ENCODE results near the gene LARP4B. TPM values are rescaled to one million over a fixed set of nuclear protein-coding genes. Genes with fewer than 3 reads are reported as not detected.
"Not testable (repeated sequence)": the region's sequence is repeated elsewhere in the genome, so short reads cannot be mapped to it uniquely, and the experiment has no call there.

LARP4B gene
- total RNA-seq, 1 donor from 2014 or later: 33.1 TPM

DNA sequence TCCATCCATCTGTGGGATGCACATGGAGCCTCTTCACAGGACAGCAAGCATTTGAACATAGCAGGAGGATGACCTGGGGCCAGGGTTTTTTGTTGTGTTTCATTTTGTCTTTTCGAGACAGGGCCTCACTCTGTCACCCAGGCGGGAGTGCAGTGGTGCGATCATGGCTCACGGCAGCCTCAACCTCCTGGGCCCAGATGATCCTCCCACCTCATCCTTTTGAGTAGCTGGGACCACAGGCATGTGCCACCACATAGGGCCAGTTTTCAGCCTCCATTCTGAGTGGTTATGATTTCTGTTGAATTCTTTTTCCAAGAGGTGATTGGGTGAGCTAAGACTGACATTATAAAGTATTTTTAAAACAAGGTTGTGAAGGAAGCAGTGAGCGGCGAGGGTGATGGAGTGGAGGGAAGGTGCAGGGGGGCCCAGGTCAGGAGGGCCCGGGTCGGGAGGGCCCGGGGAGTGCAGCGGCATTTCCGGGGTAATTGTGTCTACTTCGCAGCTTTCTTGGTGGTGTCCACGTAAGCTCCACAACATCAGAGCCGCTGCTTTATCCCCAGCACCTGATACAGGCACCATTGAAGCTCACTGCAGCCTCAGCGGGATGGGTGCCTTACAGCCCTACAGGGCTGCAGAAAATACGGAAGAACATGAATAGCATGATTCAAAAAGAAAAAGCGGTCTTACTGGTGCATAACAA lies 12.0 kb upstream of the LARP4B start:
- Histone ChIP-seq H3K4me3 (no peak overlapping the region), H3K4me2 (no peak overlapping the region), H3K4me1 (no peaks in the 10 kb centered on the region), H3K9me3 (ENCODE audit: low read depth) (no peaks in the 10 kb centered on the region), H3K36me3 (no peaks in the 10 kb centered on the region), H4K20me1 (ENCODE audit: low read depth) (no peaks in the 10 kb centered on the region), H2AFZ (replicated peaks) (no peak overlapping the region), H3K9ac (no peak overlapping the region), H3F3A (ENCODE audit: low read depth) (no peaks in the 10 kb centered on the region), H3K27me3 (no peaks in the 10 kb centered on the region), H3K79me2 (ENCODE audit: low read depth) (no peaks in the 10 kb centered on the region), H3K27ac (no peak overlapping the region)
- Mint-ChIP-seq H3K27me3 (ENCODE audit: insufficient read depth, low read depth) (peaks cover 6% of the 10 kb centered on the region), H3K9me3 (no peaks in the 10 kb centered on the region), H3K36me3 (no peaks in the 10 kb centered on the region), H3K27ac (no peak overlapping the region), H3K4me1 (peaks cover 8% of the 10 kb centered on the region), H3K4me3 (no peak overlapping the region)
- no peak for DNase-seq (ENCODE audit: low spot score)
- TF ChIP-seq, protein P1, sequence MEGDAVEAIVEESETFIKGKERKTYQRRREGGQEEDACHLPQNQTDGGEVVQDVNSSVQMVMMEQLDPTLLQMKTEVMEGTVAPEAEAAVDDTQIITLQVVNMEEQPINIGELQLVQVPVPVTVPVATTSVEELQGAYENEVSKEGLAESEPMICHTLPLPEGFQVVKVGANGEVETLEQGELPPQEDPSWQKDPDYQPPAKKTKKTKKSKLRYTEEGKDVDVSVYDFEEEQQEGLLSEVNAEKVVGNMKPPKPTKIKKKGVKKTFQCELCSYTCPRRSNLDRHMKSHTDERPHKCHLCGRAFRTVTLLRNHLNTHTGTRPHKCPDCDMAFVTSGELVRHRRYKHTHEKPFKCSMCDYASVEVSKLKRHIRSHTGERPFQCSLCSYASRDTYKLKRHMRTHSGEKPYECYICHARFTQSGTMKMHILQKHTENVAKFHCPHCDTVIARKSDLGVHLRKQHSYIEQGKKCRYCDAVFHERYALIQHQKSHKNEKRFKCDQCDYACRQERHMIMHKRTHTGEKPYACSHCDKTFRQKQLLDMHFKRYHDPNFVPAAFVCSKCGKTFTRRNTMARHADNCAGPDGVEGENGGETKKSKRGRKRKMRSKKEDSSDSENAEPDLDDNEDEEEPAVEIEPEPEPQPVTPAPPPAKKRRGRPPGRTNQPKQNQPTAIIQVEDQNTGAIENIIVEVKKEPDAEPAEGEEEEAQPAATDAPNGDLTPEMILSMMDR (IDR thresholded peaks at IDR 0.05): no peak
- TF ChIP-seq EZH2phosphoT487 (IDR thresholded peaks at IDR 0.05): no peak

- DNase-seq (ENCODE audit: low spot score): no peak
- peaks cover 7% of the 10 kb centered on the region for H3K27me3 Mint-ChIP-seq (ENCODE audit: insufficient read depth, low read depth)
- no peak overlapping the region for H3K4me3 Mint-ChIP-seq
- no peaks in the 10 kb centered on the region for H3K4me1 Mint-ChIP-seq
- no peak for TF ChIP-seq EZH2 (IDR thresholded peaks at IDR 0.05)
- TF ChIP-seq EZH2phosphoT487 (IDR thresholded peaks at IDR 0.05): no peak
- TF ChIP-seq, protein P1 (IDR thresholded peaks at IDR 0.05): no peak
- H3K36me3 ChIP-seq: no peaks in the 10 kb centered on the region
- H3K9ac ChIP-seq: no peak overlapping the region
- no peak overlapping the region for H3K4me2 ChIP-seq
- H3K27ac Mint-ChIP-seq: peak overlapping the region; percentile 65
- peaks cover 7% of the 10 kb centered on the region for H3F3A ChIP-seq (ENCODE audit: low read depth)
- H3K4me1 ChIP-seq: no peaks in the 10 kb centered on the region
- no peaks in the 10 kb centered on the region for H3K79me2 ChIP-seq (ENCODE audit: low read depth)
- no peak overlapping the region for H3K4me3 ChIP-seq
- H2AFZ ChIP-seq (replicated peaks): no peak overlapping the region
- no peaks in the 10 kb centered on the region for H3K9me3 ChIP-seq (ENCODE audit: low read depth)
- H3K27me3 ChIP-seq: no peaks in the 10 kb centered on the region
- no peaks in the 10 kb centered on the region for H3K9me3 Mint-ChIP-seq
- no peak overlapping the region for H3K27ac ChIP-seq
- no peaks in the 10 kb centered on the region for H3K36me3 Mint-ChIP-seq
- H4K20me1 ChIP-seq (ENCODE audit: low read depth): no peaks in the 10 kb centered on the region
Measured at GRCh38 chr10:938941-939678, 7.6 kb upstream of the LARP4B start.

- peaks cover 3% of the 10 kb centered on the region for H3K4me1 ChIP-seq
- H2AFZ ChIP-seq (replicated peaks): no peak overlapping the region
- no peak for DNase-seq (ENCODE audit: low spot score)
- H3K4me2 ChIP-seq: no peak overlapping the region
- peak overlapping the region; percentile 8 for H3K4me3 Mint-ChIP-seq
- no peak overlapping the region for H3K27ac Mint-ChIP-seq
- peaks cover 12% of the 10 kb centered on the region for H3K79me2 ChIP-seq (ENCODE audit: low read depth)
- TF ChIP-seq, protein P1 (IDR thresholded peaks at IDR 0.05): no peak
- TF ChIP-seq EZH2 (IDR thresholded peaks at IDR 0.05) (no peak), EZH2phosphoT487 (IDR thresholded peaks at IDR 0.05) (no peak)
- peaks cover 24% of the 10 kb centered on the region for H3F3A ChIP-seq (ENCODE audit: low read depth)
- no peaks in the 10 kb centered on the region for H3K9me3 ChIP-seq (ENCODE audit: low read depth)
- H3K4me1 Mint-ChIP-seq: peaks cover 12% of the 10 kb centered on the region
- no peak overlapping the region for H3K27ac ChIP-seq
- H3K9me3 Mint-ChIP-seq: no peaks in the 10 kb centered on the region
- peaks cover 2% of the 10 kb centered on the region for H3K27me3 Mint-ChIP-seq (ENCODE audit: insufficient read depth, low read depth)
- peaks cover 3% of the 10 kb centered on the region for H3K36me3 Mint-ChIP-seq
- no peak overlapping the region for H3K4me3 ChIP-seq
- no peaks in the 10 kb centered on the region for H3K36me3 ChIP-seq
- H3K27me3 ChIP-seq: no peaks in the 10 kb centered on the region
- H3K9ac ChIP-seq: peak overlapping the region; percentile 45
- peaks cover 11% of the 10 kb centered on the region for H4K20me1 ChIP-seq (ENCODE audit: low read depth)
Measured at GRCh38 chr10:934746-935406, 3.4 kb upstream of the LARP4B start.

- not testable (repeated sequence) for H3K4me1 ChIP-seq; DNase-seq (ENCODE audit: low spot score); H3K27me3 ChIP-seq; H3K27ac ChIP-seq; H3K9me3 ChIP-seq (ENCODE audit: low read depth); H3K9me3 Mint-ChIP-seq; H3K36me3 ChIP-seq; H2AFZ ChIP-seq (replicated peaks); H3K27me3 Mint-ChIP-seq (ENCODE audit: insufficient read depth, low read depth); H3K4me2 ChIP-seq; H3K4me3 ChIP-seq; H3K36me3 Mint-ChIP-seq
- peaks cover 25% of the 10 kb centered on the region for H3F3A ChIP-seq (ENCODE audit: low read depth)
- peaks cover 20% of the 10 kb centered on the region for H3K79me2 ChIP-seq (ENCODE audit: low read depth)
- Mint-ChIP-seq H3K4me1 (peaks cover 18% of the 10 kb centered on the region), H3K4me3 (peak overlapping the region; percentile 15), H3K27ac (peak overlapping the region; percentile 57)
- peaks cover 18% of the 10 kb centered on the region for H4K20me1 ChIP-seq (ENCODE audit: low read depth)
- H3K9ac ChIP-seq: peak overlapping the region; percentile 45
Measured at GRCh38 chr10:934165-934564, 2.7 kb upstream of the LARP4B start.

Data from neural progenitor cell (in vitro differentiated cells).